ENCODE data around the gene COG4. TPM values are rescaled to one million over a fixed set of nuclear protein-coding genes. Genes with fewer than 3 reads are reported as not detected.

Gene COG4
- total and polyA plus RNA-seq, 2 experiments from 2014 or later, result 60.6 to 66.4 TPM

- Histone ChIP-seq H3K36me3 (ENCODE audit: low read depth) (peaks cover 61% of the 10 kb centered on the region), H3K27ac (no peak overlapping the region)
- 87 to 90% methylated on average over 10 of the region's 10 CpGs for WGBS, 2 experiments (ENCODE audit: low coverage in 1 of 2, low lambda C conversion rate in 2 of 2, missing lambda C conversion rate in 2 of 2)
Measured at GRCh38 chr16:70570967-70571570, 47.7 kb upstream of the COG4 start.

GRCh38 chr16:70569752-70570151, 46.4 kb upstream of the COG4 start:
- H3K4me3 ChIP-seq, result no peak overlapping the region
- WGBS, 2 experiments (ENCODE audit: low coverage in 1 of 2, low lambda C conversion rate in 2 of 2, missing lambda C conversion rate in 2 of 2), result 76 to 79% methylated on average over 6 of the region's 6 CpGs
- DNase-seq, result no peak
- peaks cover 71% of the 10 kb centered on the region for H3K36me3 ChIP-seq (ENCODE audit: low read depth)
- no peak overlapping the region for H3K27ac ChIP-seq
- no peak overlapping the region for H3K9ac ChIP-seq
- peaks cover 14% of the 10 kb centered on the region; the same call in 1 of the 2 replicates for H3K79me2 ChIP-seq (ENCODE audit: insufficient read depth)
- no peak for TF ChIP-seq EZH2 (IDR thresholded peaks at IDR 0.05; ENCODE audit: insufficient read depth, poor library complexity, severe bottlenecking)
- TF ChIP-seq EZH2phosphoT487 (IDR thresholded peaks at IDR 0.05; ENCODE audit: insufficient read depth, low read depth), result no peak
- H3K9me2 ChIP-seq (ENCODE audit: insufficient read depth), result no peaks in the 10 kb centered on the region
- H3K9me3 ChIP-seq (ENCODE audit: low read depth), result no peaks in the 10 kb centered on the region
- H2AFZ ChIP-seq, result no peak overlapping the region
- H3F3A ChIP-seq (ENCODE audit: insufficient read depth), result peaks cover 60% of the 10 kb centered on the region
- in situ Hi-C loops (cut with MboI), result no loop called here
- H3K27me3 ChIP-seq (replicated peaks; ENCODE audit: insufficient read depth), result no peaks in the 10 kb centered on the region
- peaks cover 25% of the 10 kb centered on the region for H3K4me1 ChIP-seq (ENCODE audit: insufficient read depth)
- H4K20me1 ChIP-seq (ENCODE audit: insufficient read depth), result no peaks in the 10 kb centered on the region
- no peak overlapping the region for H3K4me2 ChIP-seq (ENCODE audit: unreplicated experiment)

More at GRCh38 chr16:70570967-70571570, 47.7 kb upstream of the COG4 start:
- no peak overlapping the region for H2AFZ ChIP-seq
- H3K27me3 ChIP-seq (replicated peaks; ENCODE audit: insufficient read depth), result no peaks in the 10 kb centered on the region
- in situ Hi-C loops (cut with MboI), result no loop called here
- H3K9me2 ChIP-seq (ENCODE audit: insufficient read depth), result no peaks in the 10 kb centered on the region
- no peak overlapping the region for H3K4me3 ChIP-seq
- H4K20me1 ChIP-seq (ENCODE audit: insufficient read depth), result no peaks in the 10 kb centered on the region
- no peak for DNase-seq
- H3K79me2 ChIP-seq (ENCODE audit: insufficient read depth), result peaks cover 1% of the 10 kb centered on the region; the same call in 1 of the 2 replicates
- peaks cover 67% of the 10 kb centered on the region for H3F3A ChIP-seq (ENCODE audit: insufficient read depth)
- no peak for TF ChIP-seq EZH2phosphoT487 (IDR thresholded peaks at IDR 0.05; ENCODE audit: insufficient read depth, low read depth)
- TF ChIP-seq EZH2 (IDR thresholded peaks at IDR 0.05; ENCODE audit: insufficient read depth, poor library complexity, severe bottlenecking), result no peak
- peaks cover 36% of the 10 kb centered on the region for H3K4me1 ChIP-seq (ENCODE audit: insufficient read depth)
- H3K9ac ChIP-seq, result no peak overlapping the region
- H3K4me2 ChIP-seq (ENCODE audit: unreplicated experiment), result no peak overlapping the region
- H3K9me3 ChIP-seq (ENCODE audit: low read depth), result no peaks in the 10 kb centered on the region

GRCh38 chr16:70568601-70569237, 45.4 kb upstream of the COG4 start:
- Histone ChIP-seq H3K9me3 (ENCODE audit: low read depth) (no peaks in the 10 kb centered on the region), H3K27ac (no peak overlapping the region), H3K36me3 (ENCODE audit: low read depth) (peaks cover 80% of the 10 kb centered on the region), H3K4me3 (no peak overlapping the region), H3F3A (ENCODE audit: insufficient read depth) (peaks cover 63% of the 10 kb centered on the region), H4K20me1 (ENCODE audit: insufficient read depth) (no peaks in the 10 kb centered on the region), H3K4me2 (ENCODE audit: unreplicated experiment) (no peak overlapping the region), H3K27me3 (replicated peaks; ENCODE audit: insufficient read depth) (no peaks in the 10 kb centered on the region), H3K79me2 (ENCODE audit: insufficient read depth) (peaks cover 20% of the 10 kb centered on the region; the same call in 1 of the 2 replicates), H3K9ac (no peak overlapping the region), H3K4me1 (ENCODE audit: insufficient read depth) (peaks cover 21% of the 10 kb centered on the region), H2AFZ (no peak overlapping the region), H3K9me2 (ENCODE audit: insufficient read depth) (no peaks in the 10 kb centered on the region)
- TF ChIP-seq EZH2 (IDR thresholded peaks at IDR 0.05; ENCODE audit: insufficient read depth, poor library complexity, severe bottlenecking), result no peak
- TF ChIP-seq EZH2phosphoT487 (IDR thresholded peaks at IDR 0.05; ENCODE audit: insufficient read depth, low read depth), result no peak
- in situ Hi-C loops (cut with MboI), result no loop called here
- WGBS, 2 experiments (ENCODE audit: low coverage in 1 of 2, low lambda C conversion rate in 2 of 2, missing lambda C conversion rate in 2 of 2), result 83 to 88% methylated on average over 5 of the region's 5 CpGs
- no peak for DNase-seq

- Histone ChIP-seq H3K4me1 (ENCODE audit: insufficient read depth) (peaks cover 16% of the 10 kb centered on the region), H3K9ac (no peak overlapping the region), H3K36me3 (ENCODE audit: low read depth) (peaks cover 91% of the 10 kb centered on the region), H3K4me2 (ENCODE audit: unreplicated experiment) (no peak overlapping the region), H3K4me3 (no peak overlapping the region), H2AFZ (no peak overlapping the region), H3K27ac (no peak overlapping the region), H3K9me2 (ENCODE audit: insufficient read depth) (no peaks in the 10 kb centered on the region), H3F3A (ENCODE audit: insufficient read depth) (peaks cover 63% of the 10 kb centered on the region), H3K27me3 (replicated peaks; ENCODE audit: insufficient read depth) (no peaks in the 10 kb centered on the region), H4K20me1 (ENCODE audit: insufficient read depth) (no peaks in the 10 kb centered on the region), H3K79me2 (ENCODE audit: insufficient read depth) (peaks cover 45% of the 10 kb centered on the region), H3K9me3 (ENCODE audit: low read depth) (no peaks in the 10 kb centered on the region)
- no peak for DNase-seq
- TF ChIP-seq EZH2phosphoT487 (IDR thresholded peaks at IDR 0.05; ENCODE audit: insufficient read depth, low read depth), result no peak
- no peak for TF ChIP-seq EZH2 (IDR thresholded peaks at IDR 0.05; ENCODE audit: insufficient read depth, poor library complexity, severe bottlenecking)
- in situ Hi-C loops (cut with MboI), result no loop called here
- 76 to 81% methylated on average over 4 of the region's 4 CpGs for WGBS, 2 experiments (ENCODE audit: low coverage in 1 of 2, low lambda C conversion rate in 2 of 2, missing lambda C conversion rate in 2 of 2)
Measured at GRCh38 chr16:70565053-70565452, 41.7 kb upstream of the COG4 start.

Measured in GM23248 (cell line).